Kidney tubule cell (primary cell): ENCODE data around the gene SMAD6.

Experiments used
- DNase-seq: peaks from one replicate; pipeline ENCODE4 v3.0.0-alpha.2; 2018; ENCODE audit warnings: low spot score

Gene SMAD6

DNA sequence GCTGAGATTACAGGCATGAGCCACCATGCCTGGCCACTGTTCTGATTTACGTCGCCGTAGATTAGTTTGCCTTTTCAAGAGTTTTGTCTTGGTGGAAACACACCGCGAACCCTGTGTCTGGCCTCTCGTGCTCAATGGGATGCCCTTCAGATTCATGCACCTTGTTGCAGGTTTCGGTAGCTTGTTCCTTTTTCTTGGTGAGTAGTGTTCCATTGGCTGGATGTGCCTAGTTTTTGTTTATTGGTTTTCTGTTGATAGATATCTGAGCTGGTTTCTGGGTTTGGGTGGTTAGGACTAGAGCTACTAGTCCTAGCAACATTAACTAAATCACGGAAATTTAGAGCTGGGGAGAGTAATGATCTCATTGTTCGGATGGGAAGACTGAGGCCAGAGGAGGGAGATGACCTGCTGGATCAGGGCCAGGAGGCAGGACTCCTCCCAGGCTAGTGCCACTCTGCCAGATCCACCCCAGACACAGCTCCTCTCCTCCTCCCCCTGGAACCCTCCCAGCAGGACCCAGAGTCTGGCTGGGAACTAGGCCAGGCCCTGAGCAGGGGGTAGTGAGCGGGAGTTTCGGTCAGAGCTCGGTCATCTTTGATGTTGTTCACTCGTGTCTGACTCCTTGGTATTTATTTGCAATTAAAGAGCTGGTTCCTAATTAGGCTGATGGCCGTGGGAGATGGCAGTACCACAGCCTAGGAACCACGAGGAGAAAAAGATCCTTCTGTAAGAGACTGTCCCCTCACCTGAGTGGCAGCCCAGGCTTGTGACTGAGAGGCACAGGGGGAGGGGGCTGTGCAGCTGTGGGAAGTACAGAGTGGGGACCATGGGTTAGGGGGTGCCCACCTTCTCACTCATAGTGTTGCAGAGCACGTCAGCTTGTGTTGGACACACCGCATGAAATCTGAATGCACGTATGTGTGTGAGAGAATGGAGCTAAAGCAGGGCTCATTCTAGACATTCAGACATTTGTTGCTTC lies 73.4 kb downstream of the SMAD6 start:
- DNase-seq, result peak; percentile 70

DNA sequence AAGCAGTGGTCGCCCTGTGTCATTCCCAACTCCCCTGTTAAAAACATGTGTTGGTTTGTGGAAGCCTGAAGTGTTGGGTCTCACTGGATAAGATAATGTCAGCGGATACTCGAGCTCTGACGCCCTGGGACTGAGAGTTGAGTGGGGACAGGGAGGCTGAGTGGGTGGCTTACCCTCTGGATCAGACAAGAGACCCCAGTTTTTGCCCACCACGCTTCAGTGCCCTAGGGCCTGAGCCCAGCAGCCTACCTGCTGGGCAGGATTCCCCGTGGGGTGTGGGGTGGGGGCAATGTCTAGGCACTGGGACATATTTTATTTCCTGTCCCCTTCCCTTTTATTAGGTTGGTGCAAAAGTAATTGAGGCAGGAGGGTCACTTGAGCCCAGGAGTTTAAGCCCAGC lies 75.0 kb downstream of the SMAD6 start:
- DNase-seq, result no peak

DNA sequence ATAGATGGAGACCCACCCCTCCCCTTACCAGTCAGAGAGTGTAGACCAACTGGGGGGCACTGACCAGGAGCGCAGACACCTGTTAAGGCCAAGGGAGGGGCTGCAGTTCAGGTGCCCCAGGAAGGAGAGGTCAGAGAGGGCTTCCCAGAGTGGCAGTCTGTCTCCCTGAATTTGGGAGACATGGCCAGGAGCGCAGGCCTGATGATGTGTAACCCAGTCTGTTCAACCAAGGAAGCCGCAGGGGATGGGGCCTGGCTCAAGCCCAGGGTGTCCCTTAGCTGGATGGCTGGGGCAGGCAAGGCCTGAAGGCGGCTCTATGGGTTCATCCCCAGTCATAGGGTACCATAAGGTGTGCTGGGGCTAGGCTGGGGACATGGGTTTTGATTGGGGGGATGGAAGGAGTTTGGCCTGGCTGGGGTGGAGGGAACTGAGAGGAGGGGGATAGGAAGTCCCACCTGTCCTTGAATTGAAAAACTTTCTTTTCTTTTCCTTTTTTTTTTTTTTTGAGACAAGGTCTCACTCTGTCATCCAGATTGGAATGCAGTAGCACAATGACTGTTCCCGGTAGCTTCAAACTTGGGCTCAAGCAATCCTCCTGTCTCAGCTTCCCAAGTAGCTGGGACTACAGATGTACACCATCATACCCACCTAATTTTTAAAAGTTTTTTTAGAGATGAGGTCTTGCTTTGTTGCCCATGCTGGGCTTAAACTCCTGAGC lies 75.7 kb downstream of the SMAD6 start:
- DNase-seq, result peak; percentile 38

DNA sequence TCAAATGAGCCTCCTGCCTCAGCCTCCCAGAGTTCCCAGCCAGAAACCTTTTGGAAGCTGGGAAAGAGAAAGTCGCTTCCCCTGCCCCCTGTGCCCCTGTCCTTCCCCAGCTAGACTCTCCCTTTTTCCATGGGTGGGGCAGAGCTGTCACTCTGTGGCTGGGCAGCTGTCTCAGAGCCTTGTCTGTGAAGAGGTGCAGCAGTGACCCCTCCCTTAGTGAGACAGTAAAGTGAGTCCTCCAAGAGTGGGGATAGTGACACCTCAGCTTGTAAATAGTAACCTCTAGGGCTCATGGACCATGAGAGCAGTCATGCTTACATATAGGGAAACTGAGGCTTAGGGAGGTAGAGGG lies 76.3 kb downstream of the SMAD6 start:
- no peak for DNase-seq

DNA sequence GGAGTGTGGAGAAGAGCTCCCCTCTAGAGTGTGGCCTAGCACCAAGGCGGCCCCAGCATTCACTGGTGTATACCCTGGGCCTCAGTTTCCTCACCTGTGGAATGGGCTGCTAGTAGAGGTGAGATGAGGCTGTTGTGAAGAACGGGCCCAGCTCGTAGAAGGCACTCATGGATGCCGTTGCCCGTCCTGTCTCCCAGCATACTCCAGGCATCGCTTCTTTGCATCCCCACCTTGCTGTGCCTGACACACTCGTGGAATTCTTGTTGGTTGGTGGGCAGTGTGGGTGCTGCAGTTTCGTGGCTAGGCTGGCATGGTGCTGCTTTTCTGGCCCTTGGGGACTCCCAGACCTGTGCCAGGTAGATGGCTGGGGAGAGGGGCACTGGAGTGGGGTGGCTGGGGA lies 76.7 kb downstream of the SMAD6 start:
- DNase-seq, result no peak

DNA sequence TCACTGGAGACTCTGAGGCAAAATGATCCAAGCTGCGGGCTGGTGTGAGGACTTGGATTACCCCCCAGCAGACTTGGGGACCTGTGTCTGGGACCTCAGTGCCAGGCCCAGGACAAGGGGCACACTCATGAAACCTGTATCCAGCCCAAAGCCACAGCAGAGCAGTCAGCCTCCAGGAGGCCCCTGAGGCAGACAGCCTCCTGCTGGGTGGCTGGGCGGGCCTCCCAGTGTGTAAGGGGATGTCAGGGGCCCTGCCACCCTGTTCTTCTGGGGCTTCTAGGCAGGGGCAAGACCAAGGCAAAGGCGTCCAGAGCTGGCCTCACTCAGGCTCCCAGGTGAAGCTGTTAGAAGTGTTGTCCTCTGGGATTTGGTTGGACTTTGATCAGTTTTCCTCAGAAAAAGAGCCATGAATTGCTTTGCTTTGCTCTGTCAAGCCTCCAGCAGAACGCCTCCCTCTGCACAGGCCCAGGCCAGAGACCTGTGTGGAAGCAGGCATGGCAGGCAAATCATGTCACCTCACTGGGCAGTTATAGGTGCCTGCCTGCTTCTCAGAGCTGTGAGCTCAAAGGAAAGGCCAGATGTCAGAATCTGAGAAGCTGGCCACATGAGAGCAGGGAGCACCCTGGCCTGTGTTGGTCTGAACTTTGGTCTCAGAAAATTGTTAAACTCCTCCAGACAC lies 77.4 kb downstream of the SMAD6 start:
- peak; percentile 24 for DNase-seq

DNA sequence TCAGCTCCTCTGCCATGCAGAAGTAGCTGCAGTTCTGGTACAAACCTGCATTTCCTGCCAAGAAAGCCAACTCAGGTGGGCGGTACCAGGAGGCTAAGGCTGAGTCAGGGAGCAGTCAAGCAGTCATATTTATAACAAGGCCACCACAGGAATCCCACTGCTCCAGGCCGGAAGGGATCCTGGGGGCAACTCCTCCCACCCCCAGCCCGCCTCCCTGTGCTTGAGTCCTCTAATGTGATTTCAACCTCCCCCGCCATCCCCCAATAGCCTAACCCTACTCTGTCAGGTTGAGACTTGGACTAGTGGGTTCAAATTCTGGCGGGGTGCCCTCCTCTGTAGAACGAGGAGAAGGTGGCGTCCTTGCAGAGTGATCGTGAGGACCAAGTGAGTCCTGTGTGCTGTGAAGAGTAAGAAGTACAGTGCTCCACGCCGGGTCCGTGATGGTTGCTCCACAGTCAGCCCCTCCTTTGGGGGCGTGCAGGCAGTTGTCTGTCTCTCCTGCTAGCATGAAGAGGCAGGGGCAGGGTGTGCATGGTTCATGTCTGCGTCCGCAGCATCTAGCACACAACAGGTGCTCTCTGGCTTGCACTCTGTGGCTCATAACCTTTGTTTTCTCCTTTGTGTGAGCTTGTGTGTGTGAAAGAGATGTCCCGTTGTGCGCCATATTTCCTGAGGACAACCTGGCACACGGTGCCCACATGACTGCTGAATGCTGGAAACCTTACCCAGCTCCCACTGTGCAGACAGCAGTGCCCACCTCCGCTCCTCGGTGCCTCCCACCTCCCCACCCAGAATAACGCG lies 78.3 kb downstream of the SMAD6 start:
- DNase-seq, result peak; percentile 94

DNA sequence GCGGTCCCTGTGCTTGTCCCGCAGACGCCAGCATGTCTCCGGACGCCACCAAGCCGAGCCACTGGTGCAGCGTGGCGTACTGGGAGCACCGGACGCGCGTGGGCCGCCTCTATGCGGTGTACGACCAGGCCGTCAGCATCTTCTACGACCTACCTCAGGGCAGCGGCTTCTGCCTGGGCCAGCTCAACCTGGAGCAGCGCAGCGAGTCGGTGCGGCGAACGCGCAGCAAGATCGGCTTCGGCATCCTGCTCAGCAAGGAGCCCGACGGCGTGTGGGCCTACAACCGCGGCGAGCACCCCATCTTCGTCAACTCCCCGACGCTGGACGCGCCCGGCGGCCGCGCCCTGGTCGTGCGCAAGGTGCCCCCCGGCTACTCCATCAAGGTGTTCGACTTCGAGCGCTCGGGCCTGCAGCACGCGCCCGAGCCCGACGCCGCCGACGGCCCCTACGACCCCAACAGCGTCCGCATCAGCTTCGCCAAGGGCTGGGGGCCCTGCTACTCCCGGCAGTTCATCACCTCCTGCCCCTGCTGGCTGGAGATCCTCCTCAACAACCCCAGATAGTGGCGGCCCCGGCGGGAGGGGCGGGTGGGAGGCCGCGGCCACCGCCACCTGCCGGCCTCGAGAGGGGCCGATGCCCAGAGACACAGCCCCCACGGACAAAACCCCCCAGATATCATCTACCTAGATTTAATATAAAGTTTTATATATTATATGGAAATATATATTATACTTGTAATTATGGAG lies 79.1 kb downstream of the SMAD6 start:
- DNase-seq, result no peak

DNA sequence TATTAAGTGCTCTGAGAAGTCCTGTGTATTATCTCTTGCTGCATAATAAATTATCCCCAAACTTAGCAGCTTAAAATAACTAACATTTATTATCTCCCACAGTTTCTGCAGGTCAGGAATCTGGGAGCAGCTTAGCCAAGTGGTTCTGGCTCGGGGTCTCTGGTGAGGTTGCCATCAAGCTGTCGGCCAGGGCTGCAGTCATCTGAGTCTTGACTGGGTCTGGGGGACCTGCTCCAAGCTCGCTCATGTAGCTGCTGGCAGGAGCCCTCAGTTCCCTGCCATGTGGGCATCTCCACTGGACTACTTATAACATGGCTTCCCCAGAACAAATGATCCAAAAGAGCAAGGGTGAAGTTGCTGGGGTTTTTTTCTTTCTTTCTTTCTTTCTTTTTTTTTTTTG lies 80.7 kb downstream of the SMAD6 start:
- DNase-seq, result no peak

DNA sequence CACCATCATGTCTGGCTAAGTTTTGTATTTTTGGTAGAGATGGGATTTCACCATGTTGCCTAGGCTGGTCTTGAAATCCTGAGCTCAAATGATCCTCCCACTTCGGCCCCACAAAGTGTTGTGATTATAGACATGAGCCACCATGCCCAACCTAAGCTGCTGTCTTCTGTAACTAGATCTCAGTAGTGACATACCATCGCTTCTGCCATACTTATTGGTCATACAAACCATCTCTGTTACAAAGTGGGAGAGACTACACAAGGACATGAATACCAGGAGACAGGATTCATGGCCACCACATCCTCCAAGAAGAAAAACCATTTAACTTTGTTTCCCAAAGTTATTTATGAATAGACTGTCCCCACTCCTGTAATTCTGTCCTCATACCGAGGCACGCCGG lies 81.3 kb downstream of the SMAD6 start:
- DNase-seq, result no peak

DNA sequence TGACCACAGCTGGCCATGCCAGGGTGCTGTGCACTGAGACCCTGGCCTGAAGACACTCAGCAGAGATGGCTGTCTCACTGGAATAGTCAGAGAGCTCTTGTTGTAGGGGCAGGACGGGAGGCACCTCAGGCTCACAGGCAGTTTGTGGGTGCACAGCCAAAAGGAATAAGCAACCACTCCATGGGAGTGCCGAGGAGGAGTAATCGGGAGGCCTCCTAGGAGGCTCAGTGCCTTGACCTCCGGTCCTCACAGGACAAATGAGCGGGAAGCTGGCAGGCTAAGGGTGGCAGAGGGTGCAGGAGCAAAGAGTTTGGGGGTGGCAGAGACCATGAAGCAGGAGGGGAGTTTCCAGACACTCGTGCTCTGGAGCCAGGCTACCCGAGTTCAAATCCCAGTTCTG lies 81.7 kb downstream of the SMAD6 start:
- no peak for DNase-seq

DNA sequence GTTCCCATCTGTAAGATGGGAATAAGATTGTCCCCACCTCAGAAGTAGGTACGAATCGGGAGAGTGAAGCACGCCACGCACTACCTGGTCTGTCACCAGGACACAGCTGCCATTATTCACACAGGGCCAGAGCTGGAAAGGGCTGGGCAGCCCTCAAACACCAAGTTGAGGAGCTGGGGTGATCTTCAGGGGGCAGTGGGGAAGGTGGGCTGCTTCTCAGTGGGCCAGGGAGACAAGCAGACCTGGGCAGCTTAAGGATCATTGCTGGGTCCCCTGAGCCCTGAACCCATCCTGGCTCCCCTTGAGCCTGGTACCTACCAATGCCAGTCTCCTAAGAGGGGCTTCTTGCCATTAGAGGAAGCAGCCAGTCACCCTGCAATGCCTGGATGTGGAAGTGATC lies 82.1 kb downstream of the SMAD6 start:
- no peak for DNase-seq

DNA sequence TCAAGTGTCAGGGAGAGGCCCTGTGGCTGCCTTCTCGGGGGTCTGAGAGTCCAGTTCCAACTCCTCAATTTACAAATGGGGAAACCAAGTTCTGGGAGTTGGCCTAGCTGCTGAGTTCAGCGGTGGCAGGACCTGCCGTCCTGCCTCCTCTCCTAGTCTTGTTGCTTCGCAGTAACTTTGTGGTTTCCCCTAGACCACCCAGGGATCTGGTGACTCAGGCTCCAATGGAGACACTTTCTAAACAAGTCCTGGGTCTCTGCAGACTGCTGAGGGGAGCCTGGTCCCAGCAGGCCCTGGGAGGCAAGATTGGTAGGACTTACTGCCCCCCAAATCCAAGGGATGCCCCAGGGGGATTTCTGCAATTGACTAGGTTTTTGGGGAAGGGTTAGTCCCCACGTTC lies 83.6 kb downstream of the SMAD6 start:
- DNase-seq, result no peak

DNA sequence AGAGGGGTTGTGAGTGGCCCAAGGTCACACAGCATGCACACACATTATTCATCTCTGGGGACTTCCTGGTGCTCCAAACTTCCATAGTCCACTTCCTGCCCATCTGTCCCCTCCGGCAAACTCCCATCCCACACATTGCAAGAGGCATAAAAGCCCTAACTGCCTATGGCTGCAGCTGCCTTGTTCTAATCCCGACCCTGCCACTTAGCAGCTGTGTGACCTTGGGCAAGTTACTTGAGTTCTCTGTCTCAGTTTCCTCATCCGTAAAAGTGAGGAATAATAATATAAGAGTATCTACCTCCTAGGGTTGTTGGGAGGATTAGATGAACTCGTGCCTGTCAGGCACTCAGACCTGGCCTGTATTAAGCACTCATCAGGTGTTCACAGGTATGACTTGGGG lies 84.2 kb downstream of the SMAD6 start:
- no peak for DNase-seq

DNA sequence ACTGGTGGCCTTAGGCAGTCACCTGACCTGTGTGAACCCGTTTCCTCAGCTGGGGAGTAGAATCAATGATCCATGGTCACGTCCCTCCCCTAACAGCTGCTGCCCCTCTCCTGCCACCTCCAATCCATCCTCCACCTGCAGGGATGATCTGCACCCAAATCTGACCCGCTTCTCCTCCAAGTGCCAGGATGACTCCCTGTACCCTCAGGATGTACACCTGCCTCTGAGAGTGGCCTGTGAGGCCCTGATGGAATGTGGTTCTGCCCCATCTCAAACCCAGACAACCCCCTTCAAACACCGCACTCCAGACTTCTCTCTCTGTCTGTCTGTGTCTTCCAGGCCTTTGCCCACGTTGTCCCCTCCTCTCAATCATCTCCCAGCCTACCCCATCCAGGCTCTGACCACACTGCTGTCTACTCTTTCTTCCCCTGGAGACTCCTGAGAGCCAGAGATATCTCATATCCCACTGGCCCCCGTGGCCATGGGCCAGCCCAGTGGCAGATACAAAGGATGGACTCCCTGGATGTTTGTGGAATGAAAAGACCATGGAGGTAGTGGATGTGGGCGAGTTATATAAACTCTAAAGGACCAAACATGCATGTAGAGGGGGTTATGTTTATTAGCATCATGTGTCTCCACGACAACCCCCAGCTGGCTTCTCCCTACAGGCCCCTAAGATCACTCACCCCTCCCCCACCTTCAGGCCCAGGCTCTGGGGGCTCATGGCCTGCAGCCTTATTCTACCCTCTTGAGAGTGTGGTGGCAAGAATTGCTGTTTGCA lies 84.9 kb downstream of the SMAD6 start:
- DNase-seq, result no peak

DNA sequence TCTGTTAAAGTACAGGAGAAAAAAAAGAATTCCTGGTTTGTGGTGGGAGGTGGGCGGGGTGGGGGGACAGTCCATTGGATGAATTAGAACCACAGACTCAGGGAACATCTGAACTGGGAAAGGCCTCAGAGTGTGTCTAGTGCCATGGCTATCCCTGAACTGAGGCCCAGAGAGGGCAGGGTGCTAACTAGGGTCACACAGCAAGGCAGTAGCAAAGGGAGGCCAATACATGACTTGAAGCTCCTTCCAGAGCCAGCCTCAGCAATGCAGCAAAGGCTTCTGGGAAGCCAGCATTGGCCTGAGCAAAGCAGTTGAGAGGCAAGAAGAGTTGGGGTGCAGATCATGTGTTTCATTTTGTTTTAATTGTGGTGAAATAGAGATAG lies 85.4 kb downstream of the SMAD6 start:
- DNase-seq, result no peak

DNA sequence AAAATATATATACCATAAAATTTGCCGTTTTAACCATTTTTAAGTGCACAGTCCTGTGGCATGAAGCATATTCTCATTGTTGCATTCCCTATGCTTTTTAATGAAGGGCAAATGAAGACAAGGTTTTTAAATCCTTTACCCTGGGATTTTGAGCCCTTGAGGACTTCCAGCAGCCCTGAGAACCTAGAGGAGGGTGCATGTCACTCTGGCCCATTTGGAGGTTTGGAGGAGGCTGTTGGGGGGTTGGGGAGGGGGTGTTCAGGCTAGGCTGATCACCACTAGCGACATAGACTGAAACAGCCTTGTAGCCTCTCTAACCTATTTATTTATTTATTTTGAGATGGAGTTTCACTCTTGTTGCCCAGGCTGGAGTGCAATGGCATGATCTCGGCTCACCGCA lies 86.0 kb downstream of the SMAD6 start:
- no peak for DNase-seq

DNA sequence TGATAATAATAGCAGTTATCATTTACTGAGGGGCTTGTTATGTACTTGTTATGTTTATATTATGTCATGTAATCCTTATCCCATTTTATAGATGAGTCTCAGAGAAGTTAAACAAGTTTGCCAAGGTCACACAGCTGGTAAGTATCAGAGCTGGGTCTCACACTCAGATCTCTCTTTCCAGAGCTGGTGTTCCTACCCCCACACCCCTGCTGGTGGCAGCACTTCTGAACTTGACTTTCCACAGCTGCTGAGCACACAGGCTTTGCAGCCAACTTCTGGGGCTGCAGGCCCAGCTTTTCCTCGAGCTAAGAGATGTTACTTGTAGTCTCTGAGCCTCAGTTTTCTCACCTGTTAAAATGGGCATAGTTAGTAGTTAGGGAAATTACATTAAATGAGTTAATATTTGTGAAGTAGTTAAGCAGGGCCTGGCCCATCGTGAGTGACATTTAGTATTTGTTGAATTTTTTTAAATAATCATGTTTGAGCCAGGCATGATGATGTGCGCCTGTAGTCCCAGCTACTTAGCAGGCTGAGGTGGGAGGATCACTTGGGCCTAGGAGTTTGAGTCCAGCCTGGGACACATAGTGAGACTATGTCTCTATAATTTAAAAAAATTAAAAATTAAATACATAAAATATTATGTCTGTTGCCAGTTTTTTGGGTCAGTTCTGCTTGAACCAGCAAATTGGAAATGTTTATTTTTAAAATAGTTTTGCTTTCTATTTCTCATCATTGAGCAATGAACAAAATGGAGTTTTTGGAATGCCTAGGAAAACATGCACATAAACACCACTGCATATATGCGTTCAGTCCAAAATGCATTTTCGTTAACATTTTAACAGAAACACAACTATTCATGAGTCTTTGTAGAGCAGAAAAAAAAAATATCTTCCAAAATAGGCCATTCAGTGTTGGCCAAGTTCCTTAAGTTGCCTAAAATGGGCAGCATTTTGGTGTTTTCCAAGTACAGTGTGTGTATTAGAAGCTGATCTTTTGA lies 87.3 kb downstream of the SMAD6 start:
- DNase-seq, result peak; percentile 47

DNA sequence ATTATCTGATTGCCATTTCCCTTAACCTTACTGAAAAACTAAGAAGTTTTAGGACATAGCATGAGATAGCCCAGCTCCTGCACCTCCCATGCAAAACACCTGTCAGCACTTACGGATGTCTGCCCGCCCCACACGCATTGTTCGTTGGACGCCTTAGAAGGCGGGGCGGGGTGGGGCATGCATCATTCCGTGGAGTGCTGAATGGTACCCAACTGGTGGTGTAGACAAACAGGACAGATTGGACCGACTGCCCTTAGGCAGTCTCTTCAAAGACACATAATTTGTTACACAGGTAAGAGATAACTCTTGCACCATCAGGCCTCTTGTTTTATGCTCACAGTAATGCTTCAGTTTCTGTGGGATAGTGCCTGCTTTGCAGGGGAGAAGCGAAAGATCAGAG lies 93.8 kb downstream of the SMAD6 start:
- no peak for DNase-seq
